DOHH2 (cell line): ENCODE data around the gene COASY.

ENCODE experiments used
- CTCF ChIP-seq: fragments of 200-600 bp; sonication (generic); IDR thresholded peaks from one replicate; pipeline ENCODE4 v1.5.1; 2014; ENCODE audit warnings: antibody characterized with exemption, mild to moderate bottlenecking, low read depth, low read length; ENCODE audit not compliant: poor library complexity, severe bottlenecking
- EZH2phosphoT487 ChIP-seq: fragments of 200-600 bp; sonication (generic); IDR thresholded peaks from 2 replicates; pipeline ENCODE4 v1.6.1; 2017; ENCODE audit warnings: borderline replicate concordance, mild to moderate bottlenecking, antibody characterized with exemption, low read length, moderate library complexity, mixed read lengths

GRCh38 chr17:42518755-42519545 is 43.0 kb upstream of the COASY start:
- TF ChIP-seq CTCF = no peak
- TF ChIP-seq EZH2phosphoT487 = no peak
